Central memory CD4-positive, alpha-beta T cell (primary cell): Measurements from ENCODE around the gene SKAP2.

Experiments
- DNase-seq: peaks from one replicate; pipeline ENCODE4 v3.0.0; 2022

SKAP2 gene

DNA sequence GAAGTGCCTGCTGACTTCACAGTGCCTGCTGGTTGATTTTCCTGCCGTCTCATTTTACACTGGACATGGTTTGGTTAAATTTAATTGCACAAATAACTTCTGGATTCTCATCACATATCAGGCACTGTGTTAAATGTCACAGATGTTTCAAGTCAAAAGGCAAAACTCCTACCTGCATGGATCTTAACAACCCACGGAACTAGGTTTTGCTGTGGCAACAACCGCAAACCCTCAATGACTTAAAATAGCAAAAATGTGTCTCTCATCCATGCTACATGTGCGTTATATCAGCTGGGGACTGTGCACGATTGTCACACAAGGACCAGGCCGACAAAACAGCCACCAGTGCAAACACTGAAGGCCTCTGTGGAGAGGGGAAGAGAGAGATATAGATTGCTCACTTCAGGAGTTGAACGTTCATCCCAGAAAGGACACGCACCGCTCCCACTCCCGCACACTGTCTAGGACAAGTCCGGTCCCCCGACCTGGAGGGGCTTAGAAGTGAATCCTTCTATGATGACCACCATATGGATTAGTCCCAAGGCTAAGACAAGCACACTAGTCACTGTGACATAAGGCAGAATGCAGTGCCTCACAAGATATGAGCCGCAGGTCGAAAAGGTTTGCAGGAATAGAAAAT, 233.3 kb downstream of the SKAP2 start:
- DNase-seq = no peak

DNA sequence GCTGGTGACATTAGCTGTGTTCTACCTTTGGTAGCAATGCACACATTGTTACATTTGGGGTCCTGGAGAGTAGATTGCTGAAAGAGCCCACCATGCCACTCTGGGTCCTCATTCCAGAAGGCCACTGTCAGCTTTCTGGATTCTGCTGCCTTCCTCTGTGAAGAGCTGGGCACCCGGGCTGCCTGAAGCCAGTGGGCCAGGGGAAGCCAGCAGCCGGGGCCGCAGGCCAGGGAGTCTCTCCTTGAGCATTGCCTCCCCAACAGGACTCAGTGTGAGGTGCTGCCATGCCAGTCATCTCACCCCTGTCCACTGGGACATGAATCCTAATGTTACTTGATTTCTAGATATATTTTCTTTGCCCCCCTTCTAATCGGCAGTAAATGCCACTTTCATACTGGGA, 234.0 kb downstream of the SKAP2 start:
- no peak for DNase-seq

DNA sequence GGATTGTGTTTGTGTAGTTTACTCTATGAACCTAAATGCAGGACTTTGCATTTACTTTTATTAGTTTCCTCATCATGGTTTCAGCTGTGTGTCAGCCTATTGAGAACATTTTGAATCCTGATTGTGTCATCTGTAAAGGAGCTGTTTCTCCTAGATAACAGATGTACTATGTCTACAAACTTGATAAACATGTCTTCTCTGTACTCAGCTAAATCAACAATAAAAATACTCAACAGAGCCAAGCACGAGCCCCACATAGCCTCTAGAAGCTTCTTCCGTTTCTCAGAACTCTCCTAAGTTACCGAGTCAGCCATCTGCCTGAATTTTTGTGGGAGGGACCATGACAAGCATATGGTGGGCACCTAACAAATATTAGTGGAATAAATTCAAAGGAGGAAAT, 234.7 kb downstream of the SKAP2 start:
- no peak for DNase-seq

DNA sequence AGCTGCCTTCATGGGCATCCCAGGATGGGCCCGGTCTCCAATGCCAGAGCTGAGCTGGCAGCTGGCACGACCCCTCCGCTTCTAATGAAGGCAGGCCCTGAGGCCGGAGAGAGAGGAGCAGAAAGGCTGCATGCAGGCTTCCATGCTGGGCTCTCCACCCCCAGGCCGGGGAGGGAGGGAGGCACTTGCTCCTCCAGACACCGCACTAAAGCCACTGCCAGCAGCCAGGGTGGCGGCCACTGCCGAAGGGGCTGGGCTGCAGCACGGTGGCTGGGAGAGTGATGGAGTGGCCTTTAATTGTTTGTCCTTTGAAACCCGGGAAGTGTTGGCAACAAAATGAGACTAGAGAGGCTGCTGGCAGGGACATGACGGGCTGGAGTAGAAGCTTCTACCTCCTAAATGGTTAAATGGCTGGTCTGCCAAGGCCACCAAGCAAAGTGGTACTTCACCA, 236.5 kb downstream of the SKAP2 start:
- DNase-seq = no peak

DNA sequence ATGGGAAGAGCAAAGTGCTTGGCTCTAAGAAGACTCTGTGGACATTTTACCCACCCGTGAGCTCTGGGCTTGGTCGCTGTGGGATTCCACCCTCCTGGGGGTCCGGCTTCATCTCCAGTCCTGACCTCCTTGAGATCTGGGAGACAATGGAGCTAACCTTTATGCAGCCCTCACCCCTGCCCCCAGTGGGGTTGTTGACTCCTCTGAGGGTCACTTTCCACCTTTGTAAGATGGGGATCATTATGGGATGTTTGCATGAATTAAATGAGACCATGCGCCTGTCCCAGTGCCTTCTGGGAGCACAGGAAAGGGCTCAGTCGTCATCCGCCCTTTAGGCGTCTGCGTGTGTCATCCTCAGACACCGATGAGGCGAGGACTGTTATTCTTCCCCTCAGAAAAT, 237.2 kb downstream of the SKAP2 start:
- DNase-seq = no peak

DNA sequence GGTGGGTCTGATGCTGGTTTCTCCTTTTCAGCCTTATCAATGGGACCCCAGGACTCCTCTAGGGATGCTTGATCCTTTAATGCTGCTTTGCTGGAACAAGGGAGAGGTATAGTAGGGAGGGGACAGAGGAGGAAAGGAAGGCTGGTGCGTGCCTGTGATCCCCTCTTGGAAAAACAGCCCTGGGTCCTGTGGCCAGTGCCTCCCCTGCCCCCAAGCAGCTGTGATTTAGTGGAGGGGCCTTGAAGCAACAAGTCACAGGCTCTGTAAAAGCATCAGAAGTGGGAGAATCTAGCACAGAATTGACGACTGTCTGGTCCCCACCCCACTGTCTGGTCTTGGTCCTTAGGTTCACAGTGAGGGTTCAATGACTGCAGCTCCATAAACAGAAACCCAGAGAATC, 237.7 kb downstream of the SKAP2 start:
- no peak for DNase-seq

DNA sequence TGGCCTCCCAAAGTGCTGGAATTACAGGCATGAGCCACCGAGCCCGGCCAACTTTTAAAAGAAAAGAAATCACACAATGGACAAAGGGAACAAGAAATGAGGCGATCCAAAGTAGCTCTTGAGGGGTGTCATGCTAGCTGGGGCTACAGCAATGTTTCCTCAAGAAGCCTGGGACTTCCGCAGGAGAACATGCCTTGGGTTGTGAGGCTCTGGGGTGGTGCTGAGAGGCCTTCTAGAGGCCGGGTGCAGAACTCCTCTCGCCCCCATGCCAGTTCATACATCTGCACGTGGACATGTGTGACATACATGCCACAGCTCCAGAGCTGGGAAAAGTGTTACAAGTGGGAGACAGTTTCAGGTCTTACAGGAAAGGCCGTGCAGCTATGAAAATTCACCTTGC, 238.2 kb downstream of the SKAP2 start:
- DNase-seq = no peak

DNA sequence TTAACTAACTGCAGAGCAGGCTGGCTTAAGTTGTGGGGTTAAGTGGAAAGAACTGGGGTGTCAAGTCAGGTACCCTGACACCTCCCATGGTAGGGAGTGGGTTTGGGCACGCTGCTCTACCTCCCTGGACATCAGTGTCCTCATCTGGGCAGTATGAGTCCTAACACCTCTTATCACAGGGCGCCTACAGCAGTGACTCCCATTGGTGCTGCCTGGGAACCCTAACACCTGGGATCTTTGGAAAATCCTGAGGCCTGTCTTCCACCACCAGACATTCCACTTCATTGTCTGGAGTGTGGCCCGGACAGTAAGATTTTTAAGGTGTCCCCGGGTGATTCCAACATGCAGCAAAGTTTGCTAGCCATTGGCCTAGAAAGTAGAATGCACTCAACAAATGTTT, 239.1 kb downstream of the SKAP2 start:
- DNase-seq = no peak

DNA sequence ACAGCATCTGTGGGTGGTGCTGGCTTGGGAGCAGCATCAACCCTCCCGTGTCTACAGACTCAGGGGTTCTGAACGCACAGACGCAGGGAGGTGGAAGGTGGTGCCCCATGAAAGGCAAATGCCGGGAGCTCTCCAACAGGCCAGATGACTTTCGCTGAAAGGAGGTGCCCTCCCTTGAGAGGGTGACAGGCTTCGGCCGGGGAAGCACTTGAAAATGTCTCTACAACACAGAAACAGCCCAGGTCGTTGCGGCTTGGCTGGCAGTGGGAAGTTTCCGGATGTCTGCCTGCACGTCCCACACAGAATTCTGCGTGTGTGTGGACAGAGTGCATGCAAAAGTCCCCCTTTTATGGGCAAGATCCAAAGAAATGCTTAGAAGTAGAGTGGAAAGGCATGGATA, 239.6 kb downstream of the SKAP2 start:
- DNase-seq = no peak

DNA sequence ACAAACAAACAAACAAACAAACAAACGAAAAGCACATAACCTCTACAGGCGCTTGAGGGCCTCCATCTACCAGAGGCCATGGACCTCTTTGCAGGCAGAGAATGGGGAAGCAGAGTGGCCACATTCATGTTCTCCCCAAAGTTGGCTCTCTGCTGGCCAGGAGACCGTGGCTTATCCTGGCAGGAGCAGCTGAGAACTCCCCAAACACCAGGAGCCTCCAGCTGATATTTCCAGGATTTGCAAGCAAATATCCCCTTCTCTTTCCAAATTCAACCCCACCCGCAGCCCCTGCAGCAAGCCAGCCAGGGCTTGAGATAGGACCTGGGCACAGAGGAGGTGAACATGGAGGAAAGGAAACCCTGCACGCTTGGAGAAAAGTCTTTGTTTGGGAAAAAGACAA, 240.0 kb downstream of the SKAP2 start:
- no peak for DNase-seq

DNA sequence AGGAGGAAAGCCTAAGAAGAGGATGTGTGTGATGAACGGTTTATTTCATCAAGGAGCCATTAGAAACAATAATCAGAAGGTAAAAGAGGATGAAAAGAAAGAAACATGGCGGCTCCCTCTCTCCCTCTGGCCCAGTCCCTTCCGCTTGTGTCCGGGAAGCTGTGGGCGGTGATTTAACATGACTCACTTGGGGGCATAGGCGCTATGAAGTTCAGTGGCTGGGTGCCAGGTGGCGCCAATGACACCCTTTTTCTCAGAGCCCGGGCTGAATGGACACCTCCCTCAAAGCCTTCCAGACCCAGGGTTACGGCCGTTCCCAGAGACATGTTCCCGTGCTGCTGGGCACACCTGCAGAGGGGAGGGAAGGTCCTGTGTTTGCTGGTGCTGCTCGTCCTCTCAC, 244.0 kb downstream of the SKAP2 start:
- DNase-seq = no peak

DNA sequence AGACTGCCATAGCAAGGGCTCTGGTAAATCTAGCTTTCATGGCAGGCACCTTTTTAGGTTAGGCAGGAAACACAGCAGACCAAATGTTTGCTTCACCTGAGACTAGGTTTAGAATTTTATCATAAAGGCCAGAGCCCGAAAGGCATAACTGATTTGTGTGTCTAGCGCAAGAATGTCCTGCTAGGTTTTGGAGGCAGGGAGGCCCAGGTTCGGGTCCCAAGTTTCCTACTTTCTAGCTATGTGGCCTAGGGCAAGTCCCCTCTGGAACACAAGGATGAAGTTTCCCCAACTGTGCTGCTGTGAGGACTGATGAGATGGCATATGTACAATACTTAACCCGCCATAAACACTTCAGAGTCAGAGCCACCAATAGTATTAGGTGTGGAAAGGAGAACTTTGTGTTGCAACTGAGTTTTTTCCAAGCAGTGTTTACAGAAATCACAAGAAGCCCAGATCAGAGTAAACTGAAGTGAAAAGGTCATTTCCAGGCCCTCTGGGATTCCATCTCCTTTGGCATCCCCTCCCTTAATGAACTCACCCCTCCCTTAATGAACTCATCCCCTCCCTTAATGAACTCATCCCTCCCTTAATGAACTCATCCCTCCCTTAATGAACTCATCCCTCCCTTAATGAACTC, 244.9 kb downstream of the SKAP2 start:
- DNase-seq = no peak

DNA sequence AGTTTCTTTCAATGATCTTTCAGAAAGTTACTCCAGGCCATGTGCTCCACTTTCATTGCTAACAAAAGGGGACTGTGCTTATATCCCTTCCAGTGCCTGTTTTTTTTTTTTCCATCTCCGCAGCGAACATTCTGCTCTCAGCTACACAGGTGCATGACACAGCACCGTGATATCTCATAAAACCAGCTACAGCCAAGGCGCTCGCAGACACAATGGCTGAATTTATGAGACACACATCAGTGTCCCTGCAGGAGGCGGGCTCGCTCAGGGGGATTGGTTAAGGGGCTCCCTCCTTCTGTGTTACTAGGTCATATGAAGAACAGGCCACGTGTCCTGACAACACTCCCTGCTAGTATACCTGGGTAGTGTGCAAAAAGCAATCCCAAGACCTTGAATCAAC, 245.5 kb downstream of the SKAP2 start:
- DNase-seq = no peak

DNA sequence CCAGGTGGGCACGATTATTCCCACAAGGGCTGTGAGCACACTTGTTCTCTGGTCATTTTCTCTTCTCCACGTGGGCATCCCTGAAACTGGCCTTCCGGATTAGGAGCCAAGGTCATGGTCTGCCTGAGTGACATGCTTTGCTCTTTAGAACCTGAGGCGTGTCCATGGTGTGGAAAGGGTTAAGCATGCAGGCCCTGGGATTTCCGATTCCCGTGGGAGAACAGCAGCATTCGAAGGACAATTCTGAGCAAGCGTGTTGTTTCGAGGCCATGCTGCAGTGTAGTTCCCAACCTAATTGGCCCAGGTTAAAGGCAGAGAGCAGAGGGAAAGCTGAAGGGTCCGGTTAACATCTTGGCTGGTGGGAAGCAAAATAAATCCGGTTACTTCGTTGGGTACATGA, 245.9 kb downstream of the SKAP2 start:
- no peak for DNase-seq
